DMS153 (cell line): ENCODE data around the gene EIF3J.

Source experiments
- DNase-seq: peaks from one replicate; lab custom pipeline; 2025; lab: John Stamatoyannopoulos, UW

The EIF3J gene

DNA sequence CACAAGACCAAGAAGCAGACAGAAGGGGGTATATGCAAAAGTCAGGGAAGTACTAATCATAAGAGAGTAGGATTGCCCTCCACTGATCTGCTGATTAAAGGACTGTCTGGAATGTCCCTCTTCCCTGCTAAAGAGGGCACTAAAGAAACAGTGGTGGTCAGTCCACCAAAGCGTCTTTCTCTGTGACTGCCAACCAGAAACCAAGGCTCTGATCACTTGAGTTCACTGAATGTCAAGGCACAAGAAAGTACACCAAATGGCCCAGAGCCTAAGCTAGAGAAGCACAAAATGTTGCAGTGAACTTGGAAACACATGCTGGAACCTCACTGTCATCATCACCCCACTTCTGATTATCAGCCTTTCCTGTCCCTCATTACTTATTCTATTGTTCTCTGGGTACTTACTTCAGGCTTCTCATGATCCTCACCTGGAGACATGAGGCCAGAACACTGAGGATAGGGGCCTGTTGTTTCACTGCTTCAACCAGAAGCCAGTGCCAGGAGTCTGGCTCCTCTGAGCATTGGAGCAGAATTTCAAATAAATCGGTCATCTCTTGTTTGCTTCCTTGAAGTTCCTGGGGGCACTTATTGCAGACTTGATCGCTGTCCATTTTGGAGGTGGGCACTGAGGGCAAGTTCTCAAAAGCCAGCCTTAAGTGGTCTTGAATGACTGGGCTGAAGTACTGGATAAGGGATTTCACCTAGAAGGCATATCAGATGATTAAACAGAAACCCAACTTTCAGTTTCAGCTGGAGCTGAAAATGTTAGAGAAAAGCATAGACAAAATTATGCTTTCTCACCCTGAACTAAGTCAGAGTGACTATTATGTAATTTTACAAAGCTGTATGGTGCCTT is 58.9 kb downstream of the EIF3J start:
- no peak for DNase-seq

DNA sequence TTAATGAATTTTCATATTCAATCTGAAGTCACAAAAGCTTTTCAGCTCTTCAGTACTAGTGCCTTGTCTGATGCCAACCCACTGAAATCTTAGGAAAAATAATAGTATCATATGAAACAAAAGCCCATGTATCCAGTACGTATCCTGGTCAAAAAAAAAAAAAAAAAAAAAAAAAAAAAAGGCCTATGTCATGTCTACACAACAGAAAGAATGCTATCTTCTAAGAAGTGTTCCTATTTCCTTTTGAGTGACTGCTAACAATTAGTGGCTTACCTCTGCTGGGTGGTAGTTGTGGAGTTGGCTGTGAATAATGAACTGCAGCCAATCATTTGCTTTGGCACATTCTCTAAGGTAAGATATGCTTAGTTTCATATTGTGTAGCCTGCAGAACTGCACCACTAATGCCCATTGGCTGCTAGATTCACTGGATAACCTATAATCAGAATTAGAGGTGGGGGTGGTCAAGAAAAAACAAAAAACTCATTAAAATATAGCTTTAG is 59.6 kb downstream of the EIF3J start:
- DNase-seq = no peak

DNA sequence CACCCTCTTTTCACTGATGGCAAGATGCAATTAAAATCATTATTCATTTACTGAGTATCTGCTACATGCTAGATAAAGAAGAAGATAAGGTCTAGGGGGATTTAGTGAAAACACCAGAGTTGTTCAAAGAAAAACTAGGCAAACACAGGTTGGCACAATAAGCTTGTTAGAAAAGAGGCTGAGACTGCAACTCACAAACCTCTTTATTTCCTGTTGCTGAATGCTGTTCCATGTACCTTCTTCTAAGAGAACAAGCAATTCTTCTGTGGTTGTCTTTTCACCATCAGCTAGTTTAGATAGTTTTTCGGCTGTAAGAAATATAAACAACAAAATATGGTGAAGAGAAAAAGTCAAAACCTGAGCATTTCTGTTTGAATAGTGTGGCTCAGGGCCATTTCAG is 61.1 kb downstream of the EIF3J start:
- DNase-seq = no peak

DNA sequence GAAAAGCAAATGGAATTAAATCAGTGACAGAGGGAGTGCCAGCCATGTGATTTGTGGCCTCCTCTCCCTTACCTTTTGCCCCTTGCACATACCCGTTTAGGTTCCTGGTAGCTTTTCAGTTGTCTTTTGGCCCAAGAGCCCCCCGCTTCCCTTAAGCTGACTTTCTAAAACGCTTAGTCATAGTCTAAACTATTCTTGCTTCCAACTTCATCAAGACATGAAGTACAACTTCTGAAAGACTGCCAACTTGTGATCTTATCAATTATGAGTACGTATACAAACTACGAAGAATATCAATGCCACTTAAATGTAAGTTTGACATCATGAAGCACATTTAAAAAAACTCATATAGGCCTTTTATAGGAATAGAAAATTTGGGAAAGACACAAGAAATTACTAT is 61.9 kb downstream of the EIF3J start:
- DNase-seq = no peak

GRCh38 chr15:44603126-44603525 is 66.2 kb downstream of the EIF3J start:
- no peak for DNase-seq

GRCh38 chr15:44606740-44607139 is 69.8 kb downstream of the EIF3J start:
- DNase-seq = no peak
